ENCODE results near the gene LCN6. TPM values are rescaled to one million over a fixed set of nuclear protein-coding genes. Genes with fewer than 3 reads are reported as not detected.

LCN6 gene
- total RNA-seq, 2 experiments from 2014 or later = not detected

DNA sequence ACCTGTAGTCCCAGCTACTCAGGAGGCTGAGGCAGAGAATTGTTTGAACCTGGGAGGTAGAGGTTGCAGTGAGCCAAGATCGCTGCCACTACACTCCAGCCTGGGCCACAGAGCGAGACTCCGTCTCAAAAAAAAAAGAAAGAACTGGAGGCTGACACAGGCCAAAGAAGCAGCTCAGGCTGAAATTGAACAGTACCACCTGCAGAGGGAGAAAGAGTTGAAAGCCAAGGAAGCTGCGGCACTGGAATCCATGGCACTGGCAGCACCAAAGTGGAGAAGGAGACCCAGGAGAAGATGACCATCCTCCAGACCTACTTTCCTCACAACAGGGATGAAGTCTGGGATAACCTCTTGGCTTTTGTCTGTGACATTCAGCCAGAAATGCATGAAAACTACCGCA is 31.5 kb upstream of the LCN6 start:
- DNase-seq (no peak), ATAC-seq (ENCODE audit: poor library complexity) (no peak)
- no peaks in the 10 kb centered on the region for H3K4me1 Mint-ChIP-seq (ENCODE audit: low read depth)
- peaks cover 17% of the 10 kb centered on the region for H3K27me3 Mint-ChIP-seq
- H3K27ac Mint-ChIP-seq = no peak overlapping the region
- no peaks in the 10 kb centered on the region for H3K9me3 ChIP-seq (ENCODE audit: control insufficient read depth in 1 of 2, insufficient read depth in 1 of 2, low read length in 2 of 2)
- H3K36me3 Mint-ChIP-seq (ENCODE audit: low read depth) = no peaks in the 10 kb centered on the region
- no peaks in the 10 kb centered on the region for H3K4me1 ChIP-seq (ENCODE audit: insufficient read depth, low read length)
- intact Hi-C loops (cut with DNase I, micrococcal nuclease) = loop anchor here in 1 of 2 experiments (10.0 kb wide), 2 partner anchors 285 to 295 kb away; partner anchors contain the start of gene SEC16A
- H3K4me3 Mint-ChIP-seq = no peak overlapping the region
- no peaks in the 10 kb centered on the region for H3K9me3 Mint-ChIP-seq
- TF ChIP-seq, protein P1, sequence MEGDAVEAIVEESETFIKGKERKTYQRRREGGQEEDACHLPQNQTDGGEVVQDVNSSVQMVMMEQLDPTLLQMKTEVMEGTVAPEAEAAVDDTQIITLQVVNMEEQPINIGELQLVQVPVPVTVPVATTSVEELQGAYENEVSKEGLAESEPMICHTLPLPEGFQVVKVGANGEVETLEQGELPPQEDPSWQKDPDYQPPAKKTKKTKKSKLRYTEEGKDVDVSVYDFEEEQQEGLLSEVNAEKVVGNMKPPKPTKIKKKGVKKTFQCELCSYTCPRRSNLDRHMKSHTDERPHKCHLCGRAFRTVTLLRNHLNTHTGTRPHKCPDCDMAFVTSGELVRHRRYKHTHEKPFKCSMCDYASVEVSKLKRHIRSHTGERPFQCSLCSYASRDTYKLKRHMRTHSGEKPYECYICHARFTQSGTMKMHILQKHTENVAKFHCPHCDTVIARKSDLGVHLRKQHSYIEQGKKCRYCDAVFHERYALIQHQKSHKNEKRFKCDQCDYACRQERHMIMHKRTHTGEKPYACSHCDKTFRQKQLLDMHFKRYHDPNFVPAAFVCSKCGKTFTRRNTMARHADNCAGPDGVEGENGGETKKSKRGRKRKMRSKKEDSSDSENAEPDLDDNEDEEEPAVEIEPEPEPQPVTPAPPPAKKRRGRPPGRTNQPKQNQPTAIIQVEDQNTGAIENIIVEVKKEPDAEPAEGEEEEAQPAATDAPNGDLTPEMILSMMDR (IDR thresholded peaks at IDR 0.05) = no peak
- H3K36me3 ChIP-seq (ENCODE audit: insufficient read depth, low read length) = no peaks in the 10 kb centered on the region
- ChIA-PET CTCF (interaction anchor here (3.5 kb wide), 1 partner anchor 255 kb away, joined by 9 read pairs; no protein-coding TSS in a partner anchor), POLR2A (no interaction called here)
- no peak overlapping the region for H3K27ac ChIP-seq (ENCODE audit: low read depth in 1 of 2, low read length in 2 of 2)
- H3K4me3 ChIP-seq (ENCODE audit: low read length) = no peak overlapping the region
- no peaks in the 10 kb centered on the region for H3K27me3 ChIP-seq (ENCODE audit: control insufficient read depth in 1 of 2, insufficient read depth in 2 of 2, low read length in 2 of 2)

DNA sequence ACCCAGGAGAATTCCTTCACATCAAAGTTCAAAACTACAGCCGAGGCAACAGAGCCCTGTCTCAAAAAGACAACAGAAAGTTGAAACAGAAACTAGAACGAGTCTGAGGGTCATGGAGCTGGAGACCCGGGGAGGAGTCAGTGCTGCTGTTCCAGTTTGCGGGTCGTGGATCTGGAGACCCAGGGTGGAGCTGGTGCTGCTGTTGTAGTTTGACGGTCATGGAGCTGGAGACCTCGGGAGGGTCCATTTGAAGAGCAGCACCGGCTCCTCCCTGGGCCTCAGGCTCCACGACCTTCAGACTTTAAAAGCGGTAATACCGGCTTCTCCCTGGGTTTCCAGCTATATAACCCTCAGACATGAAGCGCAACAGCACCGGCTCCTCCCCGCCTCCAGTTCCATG is 29.0 kb upstream of the LCN6 start:
- H3K9me3 ChIP-seq (ENCODE audit: control insufficient read depth in 1 of 2, insufficient read depth in 1 of 2, low read length in 2 of 2) = peaks cover 0 to 9% of the 10 kb centered on the region in 2 experiments
- H3K4me3 ChIP-seq (ENCODE audit: low read length) = no peak overlapping the region
- H3K27ac ChIP-seq (ENCODE audit: low read depth in 1 of 2, low read length in 2 of 2) = no peak overlapping the region
- H3K27me3 ChIP-seq (ENCODE audit: control insufficient read depth in 1 of 2, insufficient read depth in 2 of 2, low read length in 2 of 2) = no peaks in the 10 kb centered on the region
- ATAC-seq (ENCODE audit: poor library complexity) = no peak
- H3K36me3 Mint-ChIP-seq (ENCODE audit: low read depth) = no peaks in the 10 kb centered on the region
- TF ChIP-seq, protein P1 (IDR thresholded peaks at IDR 0.05) = no peak
- peaks cover 17% of the 10 kb centered on the region for H3K27me3 Mint-ChIP-seq
- no peak for DNase-seq
- POLR2A ChIA-PET = interaction anchor here (0.6 to 1.4 kb wide), 2 partner anchors 13 to 269 kb away, joined by 3 to 4 read pairs; partner anchors contain the start of gene NPDC1
- CTCF ChIA-PET = interaction anchor here (3.5 kb wide), 1 partner anchor 258 kb away, joined by 9 read pairs; no protein-coding TSS in a partner anchor
- H3K4me1 Mint-ChIP-seq (ENCODE audit: low read depth) = no peaks in the 10 kb centered on the region
- H3K4me1 ChIP-seq (ENCODE audit: insufficient read depth, low read length) = peaks cover 5% of the 10 kb centered on the region
- H3K4me3 Mint-ChIP-seq = no peak overlapping the region
- no peaks in the 10 kb centered on the region for H3K9me3 Mint-ChIP-seq
- H3K27ac Mint-ChIP-seq = no peak overlapping the region
- intact Hi-C loops (cut with DNase I, micrococcal nuclease) = no loop called here
- no peaks in the 10 kb centered on the region for H3K36me3 ChIP-seq (ENCODE audit: insufficient read depth, low read length)

DNA sequence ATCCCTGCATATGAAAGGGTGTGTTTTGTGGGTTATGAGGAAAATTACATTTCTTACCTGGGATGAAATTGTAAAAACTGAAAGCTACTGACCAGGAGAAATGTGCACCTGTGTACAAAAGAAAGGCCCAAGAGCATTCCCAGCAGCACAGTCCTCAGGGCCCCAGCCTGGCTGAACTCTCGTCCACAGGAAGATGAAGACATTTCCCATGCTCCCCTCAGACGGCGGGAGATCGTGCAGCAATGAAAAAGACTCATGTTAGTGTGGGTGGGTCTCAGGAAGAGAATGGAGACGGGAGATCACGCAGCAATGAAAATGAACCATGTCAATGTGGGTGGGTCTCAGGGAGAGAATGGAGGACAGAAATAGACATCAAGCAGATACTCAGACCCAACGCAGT is 28.6 kb upstream of the LCN6 start:
- no peaks in the 10 kb centered on the region for H3K36me3 ChIP-seq (ENCODE audit: insufficient read depth, low read length)
- no peak overlapping the region for H3K27ac Mint-ChIP-seq
- TF ChIP-seq, protein P1 (IDR thresholded peaks at IDR 0.05) = no peak

More for the DNA sequence above, 28.6 kb upstream of the LCN6 start:
- no peaks in the 10 kb centered on the region for H3K27me3 ChIP-seq (ENCODE audit: control insufficient read depth in 1 of 2, insufficient read depth in 2 of 2, low read length in 2 of 2)
- DNase-seq (no peak), ATAC-seq (ENCODE audit: poor library complexity) (no peak)
- H3K27ac ChIP-seq (ENCODE audit: low read depth in 1 of 2, low read length in 2 of 2) = no peak overlapping the region
- intact Hi-C loops (cut with DNase I, micrococcal nuclease) = no loop called here
- H3K9me3 ChIP-seq (ENCODE audit: control insufficient read depth in 1 of 2, insufficient read depth in 1 of 2, low read length in 2 of 2) = peaks cover 0 to 9% of the 10 kb centered on the region in 2 experiments
- H3K4me1 Mint-ChIP-seq (ENCODE audit: low read depth) = no peaks in the 10 kb centered on the region
- ChIA-PET POLR2A (no interaction called here), CTCF (interaction anchor here (3.5 kb wide), 1 partner anchor 258 kb away, joined by 9 read pairs; no protein-coding TSS in a partner anchor)
- peaks cover 5% of the 10 kb centered on the region for H3K4me1 ChIP-seq (ENCODE audit: insufficient read depth, low read length)
- H3K36me3 Mint-ChIP-seq (ENCODE audit: low read depth) = no peaks in the 10 kb centered on the region
- no peak overlapping the region for H3K4me3 ChIP-seq (ENCODE audit: low read length)
- H3K27me3 Mint-ChIP-seq = peaks cover 17% of the 10 kb centered on the region
- no peak overlapping the region for H3K4me3 Mint-ChIP-seq
- H3K9me3 Mint-ChIP-seq = no peaks in the 10 kb centered on the region
